Endothelial cell of coronary artery (primary cell): ENCODE measurements around the gene NSMCE3. TPM values are rescaled to one million over a fixed set of nuclear protein-coding genes. Genes with fewer than 3 reads are reported as not detected.

Experiments
- total RNA-seq: library from RNA; depleted of rRNA; stranded (reverse); fragments of >200 nt; gene quantifications from 2 replicates; pipeline ENCODE4 v1.2.3, GENCODE V29; 2014

The NSMCE3 gene
- total RNA-seq: 5.4 and 6.0 TPM in 2 replicates

DNA sequence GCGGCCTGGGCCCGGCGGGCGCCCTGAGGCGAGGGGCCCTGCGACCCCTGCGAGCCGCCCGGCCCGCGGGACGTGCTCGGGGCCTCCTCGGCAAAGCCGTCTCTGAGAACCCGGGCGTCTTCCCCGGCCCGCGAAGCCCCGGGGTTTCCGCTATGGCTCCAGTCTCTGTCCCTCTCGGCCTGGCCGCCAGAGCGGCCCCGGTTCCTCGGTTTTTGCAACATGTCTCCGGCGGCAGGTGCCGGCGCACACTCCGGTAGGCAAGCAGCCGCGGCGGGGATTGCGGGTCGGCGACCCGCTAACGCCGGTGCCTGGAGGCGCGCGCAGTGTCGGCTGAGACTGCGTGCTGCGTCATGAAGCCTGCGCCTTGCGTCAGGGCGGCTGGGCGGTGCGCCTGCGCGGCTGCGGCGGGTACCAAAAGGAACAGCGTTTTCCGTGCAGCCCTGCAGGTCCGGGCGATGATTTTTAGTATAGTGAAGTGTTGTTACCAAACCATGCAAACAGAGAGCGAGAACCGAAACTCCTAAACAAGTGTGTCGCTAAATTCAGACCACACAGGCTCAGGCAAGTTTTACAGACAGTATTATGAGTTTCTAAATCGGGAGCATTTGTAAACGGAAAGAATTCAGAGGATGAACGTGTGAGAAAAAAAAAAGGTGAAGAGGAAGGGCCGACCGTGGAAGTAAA lies at the start of gene NSMCE3:
TSS of gene NSMCE3 (minus strand) at position 338 of the 684 bp plus-strand sequence. CDS start at position 221, 117 bp downstream.

